OCI-LY3 (cell line): ENCODE results near the gene FURIN.

Experiments
- EZH2phosphoT487 ChIP-seq: fragments of 200-600 bp; shearing (Covaris generic); IDR thresholded peaks from 2 replicates; pipeline ENCODE4 v1.6.1; 2018; ENCODE audit warnings: antibody characterized with exemption, mixed run types, low read depth
- TF ChIP-seq, protein P1 (sequence below): fragments of 200-600, 300-600 bp; sonication (generic); IDR thresholded peaks from 2 replicates; pipeline ENCODE4 v1.5.1; 2014; ENCODE audit warnings: antibody characterized with exemption, low read length, low read depth

DNA sequence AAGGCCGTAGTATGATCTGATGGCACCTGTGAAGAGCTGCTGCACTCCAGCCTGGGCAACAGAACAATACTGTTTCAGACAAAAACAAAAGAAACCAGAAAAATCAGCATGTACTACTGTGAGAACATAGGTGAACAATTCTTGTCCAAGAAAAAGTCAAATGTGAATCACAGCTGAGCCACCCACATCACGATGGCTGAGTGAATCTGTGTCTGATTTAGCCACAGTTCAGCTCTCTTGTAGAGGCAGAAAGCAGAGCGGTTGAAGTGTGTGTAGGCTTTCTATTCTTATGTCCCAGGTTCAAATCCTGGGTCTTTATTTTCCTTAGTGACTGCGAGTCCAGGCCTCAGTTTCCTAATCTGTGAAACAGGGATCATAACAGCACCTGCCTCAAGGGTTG, 4.4 kb upstream of the FURIN start:
- TF ChIP-seq, protein P1, sequence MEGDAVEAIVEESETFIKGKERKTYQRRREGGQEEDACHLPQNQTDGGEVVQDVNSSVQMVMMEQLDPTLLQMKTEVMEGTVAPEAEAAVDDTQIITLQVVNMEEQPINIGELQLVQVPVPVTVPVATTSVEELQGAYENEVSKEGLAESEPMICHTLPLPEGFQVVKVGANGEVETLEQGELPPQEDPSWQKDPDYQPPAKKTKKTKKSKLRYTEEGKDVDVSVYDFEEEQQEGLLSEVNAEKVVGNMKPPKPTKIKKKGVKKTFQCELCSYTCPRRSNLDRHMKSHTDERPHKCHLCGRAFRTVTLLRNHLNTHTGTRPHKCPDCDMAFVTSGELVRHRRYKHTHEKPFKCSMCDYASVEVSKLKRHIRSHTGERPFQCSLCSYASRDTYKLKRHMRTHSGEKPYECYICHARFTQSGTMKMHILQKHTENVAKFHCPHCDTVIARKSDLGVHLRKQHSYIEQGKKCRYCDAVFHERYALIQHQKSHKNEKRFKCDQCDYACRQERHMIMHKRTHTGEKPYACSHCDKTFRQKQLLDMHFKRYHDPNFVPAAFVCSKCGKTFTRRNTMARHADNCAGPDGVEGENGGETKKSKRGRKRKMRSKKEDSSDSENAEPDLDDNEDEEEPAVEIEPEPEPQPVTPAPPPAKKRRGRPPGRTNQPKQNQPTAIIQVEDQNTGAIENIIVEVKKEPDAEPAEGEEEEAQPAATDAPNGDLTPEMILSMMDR = no peak
- TF ChIP-seq EZH2phosphoT487 = no peak
